Breast epithelium (tissue), 4 donors: ENCODE results near the gene CMTM3. TPM values are rescaled to one million over a fixed set of nuclear protein-coding genes. Genes with fewer than 3 reads are reported as not detected.
"Not testable (repeated sequence)": the region's sequence is repeated elsewhere in the genome, so short reads cannot be mapped to it uniquely, and the experiment has no call there.

Source experiments
- DNase-seq, 2 donors: peaks; one replicate each; pipeline ENCODE4 v3.0.0-alpha.2; 2019; ENCODE audit warnings: low spot score in 2 of 2
- H3K27ac ChIP-seq, 2 donors: fragments of 200-600 bp; sonication (generic) in 1 of 2; one replicate each; pipeline ENCODE4 v1.5.1; 2016 to 2019; ENCODE audit warnings: mild to moderate bottlenecking in 1 of 2
- H3K27me3 ChIP-seq, 2 donors: fragments of 200-600 bp; sonication (generic) in 1 of 2; one replicate each; pipeline versions ENCODE4 v1.5.1 to v1.6.0; 2017 to 2019; ENCODE audit warnings: control low read depth in 1 of 2, mild to moderate bottlenecking in 1 of 2
- H3K36me3 ChIP-seq: fragments of 200-600 bp; one replicate; pipeline ENCODE4 v1.5.1; 2019
- H3K4me1 ChIP-seq, 2 donors: fragments of 200-600 bp; sonication (generic); one replicate each; pipeline ENCODE4 v1.5.1; 2016 to 2019; ENCODE audit warnings: control low read depth in 1 of 2
- H3K4me3 ChIP-seq, 3 donors: fragments of 200-600 bp; sonication (generic); 1 replicate in 2 of 3; 2 replicates in 1 of 3; pipeline ENCODE4 v1.5.1; 2016 to 2019; ENCODE audit warnings: mild to moderate bottlenecking in 3 of 3, moderate library complexity in 2 of 3
- H3K9me3 ChIP-seq, 2 donors: fragments of 200-600 bp; sonication (generic) in 1 of 2; one replicate each; pipeline ENCODE4 v1.5.1; 2016 to 2019; ENCODE audit warnings: control low read depth in 1 of 2
- CTCF ChIP-seq, 3 donors: fragments of 450-650 bp; IDR thresholded peaks; one replicate each; pipeline ENCODE4 v1.5.1; 2016 to 2017; ENCODE audit warnings: antibody characterized with exemption in 3 of 3, mild to moderate bottlenecking in 3 of 3, moderate library complexity in 3 of 3
- POLR2A ChIP-seq: fragments of 450-650 bp; IDR thresholded peaks from one replicate; pipeline ENCODE4 v1.6.1; 2016; ENCODE audit warnings: antibody characterized with exemption, mild to moderate bottlenecking, moderate library complexity
- POLR2AphosphoS5 ChIP-seq, 3 donors: sonication (generic); formaldehyde crosslinking; IDR thresholded peaks; one replicate each; pipeline ENCODE4 v1.6.1; 2017; ENCODE audit warnings: antibody characterized with exemption in 3 of 3
- intact Hi-C: fragments of 100-400 bp; cut with DNase I; formaldehyde crosslinking; loops from one replicate; pipeline ENCODE4 v1.15.1; 2023; ENCODE audit warnings: low total_unique reads
- total RNA-seq, 3 donors: library from RNA; depleted of rRNA; stranded (reverse); fragments of >200 nt; gene quantifications; one replicate each; pipeline ENCODE4 v1.1.0, GENCODE V29; 2016

Gene CMTM3
- total RNA-seq, 3 donors from 2014 or later: 19.5 to 54.9 (median 25.2) TPM

DNA sequence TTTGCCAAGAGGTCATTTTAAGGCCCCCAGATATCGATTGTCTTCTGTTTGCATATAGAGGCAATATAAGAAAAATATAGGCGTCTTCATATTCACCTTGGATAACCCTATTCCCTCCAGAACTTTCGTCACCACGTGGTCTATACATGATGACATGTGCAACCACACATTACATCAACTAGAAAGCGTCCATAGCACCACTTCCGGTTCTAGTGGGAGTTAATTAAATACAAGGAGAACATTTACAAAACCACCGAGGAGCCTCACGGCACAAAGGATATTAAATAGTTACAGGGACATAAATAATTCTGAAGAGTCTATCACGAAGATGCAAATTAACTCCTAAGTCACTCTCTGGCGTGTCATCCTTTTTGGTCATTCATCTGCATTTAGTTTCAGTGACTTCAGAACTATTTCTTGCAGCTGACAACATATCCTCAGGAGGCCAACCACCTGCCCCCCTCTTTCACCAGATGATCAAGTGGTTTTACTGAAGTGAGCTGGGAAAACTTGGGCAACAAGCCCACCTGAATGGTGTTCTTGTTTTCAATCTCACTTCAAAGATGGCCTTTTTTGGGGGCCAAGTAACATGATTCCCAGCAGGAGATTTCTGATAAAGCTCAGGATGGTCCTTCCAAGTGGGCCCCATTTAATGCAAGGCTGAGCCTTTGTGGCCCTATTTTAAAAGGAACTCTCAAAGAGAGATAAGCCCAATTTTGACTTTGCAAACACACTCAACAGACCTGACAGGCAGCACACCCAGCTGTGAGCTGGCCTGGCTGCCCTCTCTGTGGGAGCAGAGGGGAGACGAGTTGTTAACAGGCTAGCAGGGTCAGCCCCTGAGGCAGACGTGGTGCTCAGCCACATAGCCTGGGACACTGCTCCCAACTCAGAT lies 15.3 kb downstream of the CMTM3 start:
- Histone ChIP-seq H3K9me3 (no peaks in the 10 kb centered on the region), H3K27ac (peak overlapping the region; percentile 59 to 76), H3K27me3 (no peaks in the 10 kb centered on the region), H3K4me3 (no peak overlapping the region), H3K4me1 (peaks cover 0 to 4% of the 10 kb centered on the region in 2 donors), H3K36me3 (no peaks in the 10 kb centered on the region)
- no peak for DNase-seq
- no peak for TF ChIP-seq POLR2AphosphoS5 (IDR thresholded peaks at IDR 0.05)
- TF ChIP-seq POLR2A: no peak
- no peak for TF ChIP-seq CTCF (IDR thresholded peaks at IDR 0.05)
- intact Hi-C loops: no loop called here

- TF ChIP-seq CTCF (IDR thresholded peaks at IDR 0.05) (no peak), POLR2A (no peak), POLR2AphosphoS5 (IDR thresholded peaks at IDR 0.05) (no peak)
- H3K36me3 ChIP-seq: no peaks in the 10 kb centered on the region
- H3K4me1 ChIP-seq: peaks cover 0 to 4% of the 10 kb centered on the region in 2 donors
- intact Hi-C loops: no loop called here
- H3K9me3 ChIP-seq: no peaks in the 10 kb centered on the region
- H3K4me3 ChIP-seq: no peak overlapping the region
- DNase-seq: no peak
- peak overlapping the region; percentile 59 to 76 for H3K27ac ChIP-seq
- H3K27me3 ChIP-seq: no peaks in the 10 kb centered on the region
Observed at GRCh38 chr16:66620429-66620795, 15.9 kb downstream of the CMTM3 start.

DNA sequence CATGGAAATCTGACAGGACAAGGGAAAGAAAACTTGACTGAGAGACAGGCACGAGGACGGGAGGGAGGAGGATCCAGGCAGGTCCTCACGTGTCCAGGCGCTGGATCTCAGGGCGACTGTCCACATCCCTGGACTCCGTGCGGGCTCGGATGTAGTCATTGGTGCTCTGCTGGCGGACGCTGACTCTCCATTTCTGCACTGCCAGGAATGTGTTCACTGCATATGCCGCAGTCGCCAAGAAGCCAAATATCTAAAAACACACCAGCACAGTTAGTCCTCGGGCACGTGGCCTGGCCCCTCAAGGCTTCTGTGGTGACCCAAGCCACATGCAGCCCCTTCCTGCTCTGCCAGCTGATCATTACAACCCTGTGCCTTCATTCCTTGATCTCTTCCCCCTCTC lies 17.5 kb downstream of the CMTM3 start:
- no peak overlapping the region for H3K4me3 ChIP-seq
- H3K36me3 ChIP-seq: no peaks in the 10 kb centered on the region
- no peaks in the 10 kb centered on the region for H3K9me3 ChIP-seq
- DNase-seq: peak in 1 of 2 donors; percentile 66
- H3K27me3 ChIP-seq: no peaks in the 10 kb centered on the region
- intact Hi-C loops: no loop called here
- TF ChIP-seq POLR2A (no peak), POLR2AphosphoS5 (IDR thresholded peaks at IDR 0.05) (no peak), CTCF (IDR thresholded peaks at IDR 0.05) (no peak)
- H3K4me1 ChIP-seq: peaks cover 0 to 4% of the 10 kb centered on the region in 2 donors
- H3K27ac ChIP-seq: peak overlapping the region in 1 of 2 donors; percentile 16

GRCh38 chr16:66622863-66623262 lies 18.4 kb downstream of the CMTM3 start:
- TF ChIP-seq POLR2A (no peak), CTCF (IDR thresholded peaks at IDR 0.05) (no peak), POLR2AphosphoS5 (IDR thresholded peaks at IDR 0.05) (no peak)
- intact Hi-C loops: no loop called here
- peaks cover 0 to 4% of the 10 kb centered on the region in 2 donors for H3K4me1 ChIP-seq

GRCh38 chr16:66623755-66624154 lies 19.3 kb downstream of the CMTM3 start:
- intact Hi-C loops: no loop called here
- H3K4me3 ChIP-seq: no peak overlapping the region
- DNase-seq: no peak

More at GRCh38 chr16:66622863-66623262, 18.4 kb downstream of the CMTM3 start:
- H3K27me3 ChIP-seq: no peaks in the 10 kb centered on the region
- H3K4me3 ChIP-seq: no peak overlapping the region
- no peaks in the 10 kb centered on the region for H3K36me3 ChIP-seq
- no peaks in the 10 kb centered on the region for H3K9me3 ChIP-seq
- DNase-seq: no peak
- no peak overlapping the region for H3K27ac ChIP-seq

GRCh38 chr16:66627611-66628378 lies 23.3 kb downstream of the CMTM3 start:
- H3K4me3 ChIP-seq, H3K9me3 ChIP-seq, H3K36me3 ChIP-seq, DNase-seq, H3K27me3 ChIP-seq, H3K27ac ChIP-seq, H3K4me1 ChIP-seq, intact Hi-C loops: not testable (repeated sequence)

More at GRCh38 chr16:66623755-66624154, 19.3 kb downstream of the CMTM3 start:
- no peaks in the 10 kb centered on the region for H3K9me3 ChIP-seq
- no peaks in the 10 kb centered on the region for H3K36me3 ChIP-seq
- TF ChIP-seq CTCF (IDR thresholded peaks at IDR 0.05) (no peak), POLR2AphosphoS5 (IDR thresholded peaks at IDR 0.05) (no peak), POLR2A (no peak)
- H3K27ac ChIP-seq: no peak overlapping the region
- H3K27me3 ChIP-seq: no peaks in the 10 kb centered on the region
- no peaks in the 10 kb centered on the region for H3K4me1 ChIP-seq
